ENCODE data around the gene ZNF888.

ZNF888 gene
- long read RNA-seq, partial matches to known transcripts: 0 of 4 reads
- long read RNA-seq, other reads (novel, unspliced or antisense): 4 of 4 reads

- peak; percentile 82 to 89 for DNase-seq (ENCODE audit: low read depth in 1 of 2, low spot score in 1 of 2)
- Histone ChIP-seq H3K27ac (replicated peaks) (peak within 1 kb of the TSS; percentile 96), H3K4me3 (replicated peaks; ENCODE audit: insufficient read depth, low read length) (peak within 1 kb of the TSS; percentile 52), H3K27me3 (ENCODE audit: insufficient read depth, poor library complexity, severe bottlenecking) (no peaks in the 10 kb centered on the region)
- TF ChIP-seq, protein P1, sequence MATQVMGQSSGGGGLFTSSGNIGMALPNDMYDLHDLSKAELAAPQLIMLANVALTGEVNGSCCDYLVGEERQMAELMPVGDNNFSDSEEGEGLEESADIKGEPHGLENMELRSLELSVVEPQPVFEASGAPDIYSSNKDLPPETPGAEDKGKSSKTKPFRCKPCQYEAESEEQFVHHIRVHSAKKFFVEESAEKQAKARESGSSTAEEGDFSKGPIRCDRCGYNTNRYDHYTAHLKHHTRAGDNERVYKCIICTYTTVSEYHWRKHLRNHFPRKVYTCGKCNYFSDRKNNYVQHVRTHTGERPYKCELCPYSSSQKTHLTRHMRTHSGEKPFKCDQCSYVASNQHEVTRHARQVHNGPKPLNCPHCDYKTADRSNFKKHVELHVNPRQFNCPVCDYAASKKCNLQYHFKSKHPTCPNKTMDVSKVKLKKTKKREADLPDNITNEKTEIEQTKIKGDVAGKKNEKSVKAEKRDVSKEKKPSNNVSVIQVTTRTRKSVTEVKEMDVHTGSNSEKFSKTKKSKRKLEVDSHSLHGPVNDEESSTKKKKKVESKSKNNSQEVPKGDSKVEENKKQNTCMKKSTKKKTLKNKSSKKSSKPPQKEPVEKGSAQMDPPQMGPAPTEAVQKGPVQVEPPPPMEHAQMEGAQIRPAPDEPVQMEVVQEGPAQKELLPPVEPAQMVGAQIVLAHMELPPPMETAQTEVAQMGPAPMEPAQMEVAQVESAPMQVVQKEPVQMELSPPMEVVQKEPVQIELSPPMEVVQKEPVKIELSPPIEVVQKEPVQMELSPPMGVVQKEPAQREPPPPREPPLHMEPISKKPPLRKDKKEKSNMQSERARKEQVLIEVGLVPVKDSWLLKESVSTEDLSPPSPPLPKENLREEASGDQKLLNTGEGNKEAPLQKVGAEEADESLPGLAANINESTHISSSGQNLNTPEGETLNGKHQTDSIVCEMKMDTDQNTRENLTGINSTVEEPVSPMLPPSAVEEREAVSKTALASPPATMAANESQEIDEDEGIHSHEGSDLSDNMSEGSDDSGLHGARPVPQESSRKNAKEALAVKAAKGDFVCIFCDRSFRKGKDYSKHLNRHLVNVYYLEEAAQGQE (IDR thresholded peaks at IDR 0.05; ENCODE audit: insufficient replicate concordance, low read depth): no peak
- TF ChIP-seq POLR2AphosphoS5 (IDR thresholded peaks at IDR 0.05; ENCODE audit: low read depth): peak; percentile 94
- no peak for TF ChIP-seq CTCF (IDR thresholded peaks at IDR 0.05; ENCODE audit: insufficient read depth, low read length)
- no peak; the same call in 1 of the 2 replicates for TF ChIP-seq SPI1 (IDR thresholded peaks at IDR 0.05; ENCODE audit: borderline replicate concordance, low read depth)
- TF ChIP-seq GABPA (IDR thresholded peaks at IDR 0.05; ENCODE audit: low read depth): no peak
Observed at GRCh38 chr19:52922841-52923777, at the start of gene ZNF888. Gene ZNF888, minus strand, starts transcription at chr19:52923428. Its CDS starts 5,555 bp downstream, at chr19:52917873.

- no peak for TF ChIP-seq CTCF (IDR thresholded peaks at IDR 0.05; ENCODE audit: insufficient read depth, low read length)
- TF ChIP-seq, protein P1 (IDR thresholded peaks at IDR 0.05; ENCODE audit: insufficient replicate concordance, low read depth): no peak
- no peak for TF ChIP-seq SPI1 (IDR thresholded peaks at IDR 0.05; ENCODE audit: borderline replicate concordance, low read depth)
- TF ChIP-seq POLR2AphosphoS5 (IDR thresholded peaks at IDR 0.05; ENCODE audit: low read depth): no peak
- TF ChIP-seq GABPA (IDR thresholded peaks at IDR 0.05; ENCODE audit: low read depth): no peak
- DNase-seq (ENCODE audit: low read depth in 1 of 2, low spot score in 1 of 2): no peak
Observed at GRCh38 chr19:52967772-52968171, 44.5 kb upstream of the ZNF888 start.

DNA sequence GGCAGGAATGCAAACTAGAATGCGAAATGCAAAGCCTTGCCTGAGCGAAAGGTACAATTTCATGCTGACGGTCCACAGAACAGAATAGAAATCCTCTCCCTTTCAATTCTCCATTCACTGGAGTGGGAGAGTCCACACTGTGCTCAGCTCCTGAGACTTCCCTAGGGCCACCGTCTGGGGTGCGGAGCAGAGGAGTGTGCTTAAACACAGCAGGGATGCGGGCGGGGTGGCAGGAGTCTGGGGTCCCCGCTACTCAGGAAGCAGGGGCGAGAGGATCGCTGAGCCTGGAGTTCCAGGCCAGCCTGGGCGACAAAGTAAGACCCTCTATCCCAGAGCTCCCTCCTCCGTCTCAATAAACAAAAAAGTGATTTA lies 40.0 kb upstream of the ZNF888 start:
- Histone ChIP-seq H3K4me3 (replicated peaks; ENCODE audit: insufficient read depth, low read length) (peak overlapping the region; percentile 60), H3K27ac (replicated peaks) (no peak overlapping the region; the same call in 1 of the 2 replicates), H3K27me3 (ENCODE audit: insufficient read depth, poor library complexity, severe bottlenecking) (no peaks in the 10 kb centered on the region)
- TF ChIP-seq CTCF (IDR thresholded peaks at IDR 0.05; ENCODE audit: insufficient read depth, low read length) (no peak), SPI1 (IDR thresholded peaks at IDR 0.05; ENCODE audit: borderline replicate concordance, low read depth) (no peak), POLR2AphosphoS5 (IDR thresholded peaks at IDR 0.05; ENCODE audit: low read depth) (no peak), GABPA (IDR thresholded peaks at IDR 0.05; ENCODE audit: low read depth) (no peak)
- TF ChIP-seq, protein P1 (IDR thresholded peaks at IDR 0.05; ENCODE audit: insufficient replicate concordance, low read depth): no peak
- DNase-seq (ENCODE audit: low read depth in 1 of 2, low spot score in 1 of 2): no peak

More at GRCh38 chr19:52967772-52968171, 44.5 kb upstream of the ZNF888 start:
- H3K27ac ChIP-seq (replicated peaks): no peak overlapping the region
- H3K4me3 ChIP-seq (replicated peaks; ENCODE audit: insufficient read depth, low read length): no peak overlapping the region
- no peaks in the 10 kb centered on the region for H3K27me3 ChIP-seq (ENCODE audit: insufficient read depth, poor library complexity, severe bottlenecking)

Data from HL-60 (cell line).